GM23338 (cell line): ENCODE measurements around the gene CPM. TPM values are rescaled to one million over a fixed set of nuclear protein-coding genes. Genes with fewer than 3 reads are reported as not detected.
"Not testable (repeated sequence)": the region's sequence is repeated elsewhere in the genome, so short reads cannot be mapped to it uniquely, and the experiment has no call there.

ENCODE experiments used
- ATAC-seq: fragments of 200-7000 bp; cut with Tn5 transposase; 3 replicates; pipeline ENCODE4 v1.9.1; 2020
- DNase-seq: peaks from one replicate; pipeline ENCODE4 v3.0.0-alpha.2; 2015; ENCODE audit warnings: low spot score
- H2AFZ ChIP-seq: fragments of 200-600 bp; sonication (generic); 2 replicates; pipeline ENCODE4 v1.8.0; 2016; ENCODE audit warnings: antibody characterized with exemption, mild to moderate bottlenecking, moderate library complexity
- H3F3A ChIP-seq: fragments of 200-600 bp; sonication (generic); replicated peaks from 2 replicates; pipeline ENCODE4 v1.8.0; 2017; ENCODE audit warnings: antibody characterized with exemption, mixed run types, low read depth
- H3K27ac ChIP-seq: fragments of 200-600 bp; sonication (generic); 2 replicates; pipeline ENCODE4 v1.6.1; 2016; ENCODE audit warnings: low read depth
- H3K27me3 ChIP-seq: fragments of 200-600 bp; sonication (generic); 2 replicates; pipeline ENCODE4 v1.8.0; 2016; ENCODE audit warnings: mild to moderate bottlenecking, mixed run types, moderate library complexity; ENCODE audit not compliant: insufficient read depth
- H3K36me3 ChIP-seq: fragments of 200-600 bp; sonication (generic); 2 replicates; pipeline ENCODE4 v1.8.0; 2016; ENCODE audit warnings: mild to moderate bottlenecking; ENCODE audit not compliant: insufficient read depth
- H3K4me1 ChIP-seq: fragments of 200-600 bp; sonication (generic); 2 replicates; pipeline ENCODE4 v1.8.0; 2016; ENCODE audit warnings: mild to moderate bottlenecking, moderate library complexity; ENCODE audit not compliant: insufficient read depth
- H3K4me2 ChIP-seq: fragments of 200-600 bp; sonication (generic); 2 replicates; pipeline ENCODE4 v1.7.1; 2017; ENCODE audit warnings: mixed run types
- H3K4me3 ChIP-seq: fragments of 200-600 bp; sonication (generic); 2 replicates; pipeline ENCODE4 v1.6.1; 2016; ENCODE audit warnings: mixed run types
- H3K79me2 ChIP-seq: fragments of 200-600 bp; sonication (generic); replicated peaks from 2 replicates; pipeline ENCODE4 v1.8.0; 2017; ENCODE audit warnings: mild to moderate bottlenecking; ENCODE audit not compliant: insufficient read depth
- H3K9me2 ChIP-seq: fragments of 200-600 bp; sonication (generic); 2 replicates; pipeline ENCODE4 v1.8.0; 2017; ENCODE audit not compliant: insufficient read depth
- H4K20me1 ChIP-seq: fragments of 200-600 bp; sonication (generic); replicated peaks from 2 replicates; pipeline ENCODE4 v1.8.0; 2017; ENCODE audit warnings: mild to moderate bottlenecking; ENCODE audit not compliant: insufficient read depth
- H3K27ac Mint-ChIP-seq: 2 replicates; pipeline ENCODE4 v1.8.0; 2020; ENCODE audit warnings: inconsistent platforms, mild to moderate bottlenecking, moderate library complexity, mixed read lengths
- H3K27me3 Mint-ChIP-seq: 3 replicates; pipeline ENCODE4 v1.8.0; 2022; ENCODE audit warnings: low read depth, mild to moderate bottlenecking, moderate library complexity, mixed read lengths, inconsistent platforms; ENCODE audit not compliant: insufficient read depth, poor library complexity
- H3K36me3 Mint-ChIP-seq: 3 replicates; pipeline ENCODE4 v1.8.0; 2021; ENCODE audit warnings: low read depth, mild to moderate bottlenecking, inconsistent platforms, moderate library complexity, mixed read lengths
- H3K4me1 Mint-ChIP-seq: 3 replicates; pipeline ENCODE4 v1.8.0; 2020; ENCODE audit warnings: mild to moderate bottlenecking, inconsistent platforms, mixed read lengths
- H3K4me3 Mint-ChIP-seq: 3 replicates; pipeline ENCODE4 v1.8.0; 2021; ENCODE audit warnings: moderate library complexity, mild to moderate bottlenecking, inconsistent platforms, mixed read lengths
- H3K9me3 Mint-ChIP-seq: 3 replicates; pipeline ENCODE4 v1.8.0; 2020; ENCODE audit warnings: moderate library complexity, mild to moderate bottlenecking, inconsistent platforms, mixed read lengths
- STAT1 ChIP-seq: IDR thresholded peaks from one replicate; pipeline ENCODE4 v1.6.1; 2016; ENCODE audit warnings: antibody characterized with exemption; ENCODE audit not compliant: unreplicated experiment
- ZNF331 ChIP-seq: fragments of 250-450 bp; sonication (Bioruptor Pico); IDR thresholded peaks from 2 replicates; pipeline ENCODE4 v1.5.0; 2020; ENCODE audit warnings: low read depth, mild to moderate bottlenecking, moderate library complexity
- ZNF462 ChIP-seq: fragments of 250-450 bp; sonication (Bioruptor Pico); IDR thresholded peaks from 2 replicates; pipeline ENCODE4 v1.5.0; 2020; ENCODE audit warnings: mild to moderate bottlenecking, moderate library complexity
- polyA plus RNA-seq: library from polyadenylated mRNA; unstranded; fragments of >200 nt; fragmentation: Nextera tagmentation; extraction: Ambion mirVana; gene quantifications from 2 replicates; pipeline ENCODE4 v1.2.1, GENCODE V29; 2016
- total RNA-seq: library from RNA; depleted of rRNA; stranded (reverse); fragments of >200 nt; shearing (Covaris generic); gene quantifications from 2 replicates; pipeline ENCODE4 v1.2.3, GENCODE V29; 2014

Gene CPM
- total and polyA plus RNA-seq, 2 experiments from 2014 or later = 0.37 to 5.8 TPM

GRCh38 chr12:68804657-68805591, 128.0 kb downstream of the CPM start (continued):
- TF ChIP-seq ZNF462 (CRISPR knock-in tag) = 0 out of 2 replicates have a peak, but pooled peaks have one; percentile 3

- no peaks in the 10 kb centered on the region for H3K36me3 ChIP-seq
- ATAC-seq (no peak), DNase-seq (peak; percentile 27)
- Mint-ChIP-seq H3K36me3 (peaks cover 5% of the 10 kb centered on the region), H3K4me1 (peaks cover 26% of the 10 kb centered on the region), H3K4me3 (no peak overlapping the region), H3K27ac (peak overlapping the region; percentile 72), H3K9me3 (no peaks in the 10 kb centered on the region), H3K27me3 (peaks cover 16% of the 10 kb centered on the region)
- peak overlapping the region; percentile 53; the same call in 1 of the 2 replicates for H3K4me2 ChIP-seq
- H3K4me3 ChIP-seq = no peak overlapping the region
- H2AFZ ChIP-seq = peak overlapping the region; percentile 66; the same call in 1 of the 2 replicates
- no peaks in the 10 kb centered on the region for H3K27me3 ChIP-seq
- H3K4me1 ChIP-seq = peaks cover 29% of the 10 kb centered on the region
- no peaks in the 10 kb centered on the region for H3K9me2 ChIP-seq
- peaks cover 18% of the 10 kb centered on the region; the same call in 1 of the 2 replicates for H3F3A ChIP-seq
- peaks cover 4% of the 10 kb centered on the region for H3K79me2 ChIP-seq
- H3K27ac ChIP-seq = no peak overlapping the region; the same call in 1 of the 2 replicates
- H4K20me1 ChIP-seq = no peaks in the 10 kb centered on the region
- TF ChIP-seq ZNF331 (CRISPR knock-in tag) (no peak), STAT1 (no peak)
Measured at GRCh38 chr12:68803948-68804656, 128.9 kb downstream of the CPM start.

DNA sequence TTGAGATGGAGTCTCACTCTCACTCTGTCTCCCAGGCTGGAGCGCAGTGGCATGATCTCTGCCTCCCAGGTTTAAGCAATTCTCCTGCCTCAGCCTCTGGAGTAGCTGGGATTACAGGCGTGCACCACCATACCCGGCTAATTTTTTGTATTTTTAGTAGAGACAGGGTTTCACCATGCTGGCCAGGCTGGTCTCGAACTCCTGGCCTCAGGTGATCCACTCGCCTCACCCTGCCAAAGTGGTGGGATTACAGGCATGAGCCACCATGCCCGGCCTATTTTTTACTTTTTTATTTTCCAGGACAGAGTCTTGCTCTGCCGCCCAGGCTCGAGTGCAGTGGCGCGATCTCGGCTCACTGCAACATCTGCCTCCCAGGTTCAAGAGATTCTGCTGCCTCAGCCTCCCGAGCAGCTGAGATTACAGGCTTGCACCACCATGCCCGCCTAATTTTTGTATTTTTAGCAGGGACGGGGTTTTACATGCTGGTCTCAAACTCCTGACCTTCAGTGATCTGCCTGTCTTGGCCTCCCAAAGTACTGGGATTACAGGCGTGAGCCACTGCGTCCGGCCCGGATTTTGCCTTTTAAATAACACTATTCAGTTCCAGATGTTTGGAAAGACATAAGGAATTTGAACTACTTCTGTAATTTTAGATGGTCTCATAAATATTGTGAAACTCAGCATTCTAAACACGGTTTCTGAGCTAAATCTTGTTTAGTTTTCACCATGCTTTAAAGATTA, 129.9 kb downstream of the CPM start:
- not testable (repeated sequence) for H3K4me3 ChIP-seq, ATAC-seq, H3K4me2 ChIP-seq, H3K9me2 ChIP-seq, H3K79me2 ChIP-seq, H3K27ac ChIP-seq, H3K27me3 ChIP-seq, H3K9me3 Mint-ChIP-seq, H3K4me3 Mint-ChIP-seq, H3K27me3 Mint-ChIP-seq, H3K27ac Mint-ChIP-seq, DNase-seq, H3K36me3 Mint-ChIP-seq, H3K36me3 ChIP-seq, H4K20me1 ChIP-seq
- H3F3A ChIP-seq = peaks cover 12% of the 10 kb centered on the region; the same call in 1 of the 2 replicates
- 0 out of 2 replicates have a peak overlapping the region, but pooled peaks have one; percentile 30 for H2AFZ ChIP-seq
- peaks cover 26% of the 10 kb centered on the region for H3K4me1 Mint-ChIP-seq
- H3K4me1 ChIP-seq = peaks cover 29% of the 10 kb centered on the region

GRCh38 chr12:68802372-68802745, 130.6 kb downstream of the CPM start:
- H3K27ac Mint-ChIP-seq, H3K9me3 Mint-ChIP-seq, H3K36me3 Mint-ChIP-seq, H3F3A ChIP-seq, DNase-seq, H3K36me3 ChIP-seq, H3K4me2 ChIP-seq, H3K27ac ChIP-seq, H3K79me2 ChIP-seq, H3K27me3 ChIP-seq, H3K27me3 Mint-ChIP-seq, H4K20me1 ChIP-seq, H3K4me3 Mint-ChIP-seq, ATAC-seq, H3K9me2 ChIP-seq, H3K4me3 ChIP-seq, H2AFZ ChIP-seq: not testable (repeated sequence)
- peaks cover 26% of the 10 kb centered on the region for H3K4me1 Mint-ChIP-seq
- H3K4me1 ChIP-seq = peaks cover 29% of the 10 kb centered on the region
